HL-60 (cell line): Measurements from ENCODE around the gene CD160.
"Not testable (repeated sequence)": the region's sequence is repeated elsewhere in the genome, so short reads cannot be mapped to it uniquely, and the experiment has no call there.

Experiments used
- DNase-seq, 2 experiments: peaks; one replicate each; pipeline ENCODE4 v3.0.0-alpha.2; 2010 to 2020; ENCODE audit warnings: low read depth in 1 of 2, low spot score in 1 of 2
- H3K27ac ChIP-seq: fragments of 250-450 bp; sonication (Bioruptor Pico); replicated peaks from 2 replicates; pipeline ENCODE4 v1.5.1; 2020; ENCODE audit warnings: mild to moderate bottlenecking, moderate library complexity
- H3K27me3 ChIP-seq: fragments of 250-450 bp; sonication (Bioruptor Pico); 2 replicates; pipeline ENCODE4 v1.5.1; 2021; ENCODE audit warnings: mild to moderate bottlenecking, moderate library complexity; ENCODE audit not compliant: insufficient read depth, poor library complexity, severe bottlenecking
- H3K4me3 ChIP-seq: replicated peaks from 2 replicates; pipeline ENCODE4 v1.5.1; 2011; ENCODE audit warnings: mild to moderate bottlenecking, control low read depth, low read length; ENCODE audit not compliant: insufficient read depth
- GABPA ChIP-seq: IDR thresholded peaks from 2 replicates; pipeline ENCODE4 v1.6.1; 2012; ENCODE audit warnings: low read depth
- POLR2AphosphoS5 ChIP-seq: IDR thresholded peaks from 2 replicates; pipeline ENCODE4 v1.6.1; 2012; ENCODE audit warnings: low read depth
- SPI1 ChIP-seq: IDR thresholded peaks from 2 replicates; pipeline ENCODE4 v1.6.1; 2012; ENCODE audit warnings: low read depth, mild to moderate bottlenecking, borderline replicate concordance
- TF ChIP-seq, protein P1 (sequence below): IDR thresholded peaks from 2 replicates; pipeline ENCODE4 v1.6.1; 2012; ENCODE audit warnings: low read depth; ENCODE audit not compliant: insufficient replicate concordance
- TF ChIP-seq, protein P2 (sequence below): IDR thresholded peaks from one replicate; pipeline ENCODE4 v1.5.1; 2011; ENCODE audit warnings: low read length, control low read depth, inconsistent platforms; ENCODE audit not compliant: insufficient read depth

The CD160 gene

DNA sequence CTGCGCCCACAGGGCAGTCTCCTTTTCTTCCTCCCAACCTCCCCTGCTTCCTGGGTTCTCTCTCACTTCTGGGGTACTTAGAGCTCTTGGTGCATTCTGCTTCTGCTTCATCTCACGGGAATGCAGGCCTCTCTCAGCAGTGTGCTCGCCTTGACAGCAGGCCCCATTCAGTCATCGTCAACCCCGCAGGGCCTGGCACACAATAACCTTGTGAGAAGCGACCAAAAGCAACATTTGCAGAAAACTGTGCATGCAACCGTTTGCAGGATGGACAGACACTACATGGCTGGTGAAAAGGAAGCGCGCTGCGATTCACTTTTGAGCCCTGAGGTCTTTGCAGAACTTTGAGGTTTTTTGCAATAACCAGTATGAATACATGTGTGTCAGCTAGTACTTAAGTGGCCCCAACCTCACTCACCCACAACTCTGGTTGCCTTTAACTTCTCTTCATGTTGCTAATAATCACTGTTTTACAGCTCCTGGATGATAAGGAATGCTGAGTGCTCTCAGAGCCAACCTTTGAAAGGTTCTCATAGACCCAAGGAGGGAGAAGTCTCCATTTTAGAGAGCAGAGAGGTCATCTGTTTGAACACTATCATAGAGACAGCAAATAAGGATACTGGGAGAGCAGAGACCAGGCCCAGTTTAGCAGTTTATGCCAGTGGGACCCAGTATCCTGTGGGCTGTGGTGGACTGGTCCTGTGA lies 2.5 kb upstream of the CD160 start:
- Histone ChIP-seq H3K4me3 (no peak overlapping the region), H3K27ac (peak overlapping the region; percentile 13), H3K27me3 (no peaks in the 10 kb centered on the region)
- TF ChIP-seq, protein P1, sequence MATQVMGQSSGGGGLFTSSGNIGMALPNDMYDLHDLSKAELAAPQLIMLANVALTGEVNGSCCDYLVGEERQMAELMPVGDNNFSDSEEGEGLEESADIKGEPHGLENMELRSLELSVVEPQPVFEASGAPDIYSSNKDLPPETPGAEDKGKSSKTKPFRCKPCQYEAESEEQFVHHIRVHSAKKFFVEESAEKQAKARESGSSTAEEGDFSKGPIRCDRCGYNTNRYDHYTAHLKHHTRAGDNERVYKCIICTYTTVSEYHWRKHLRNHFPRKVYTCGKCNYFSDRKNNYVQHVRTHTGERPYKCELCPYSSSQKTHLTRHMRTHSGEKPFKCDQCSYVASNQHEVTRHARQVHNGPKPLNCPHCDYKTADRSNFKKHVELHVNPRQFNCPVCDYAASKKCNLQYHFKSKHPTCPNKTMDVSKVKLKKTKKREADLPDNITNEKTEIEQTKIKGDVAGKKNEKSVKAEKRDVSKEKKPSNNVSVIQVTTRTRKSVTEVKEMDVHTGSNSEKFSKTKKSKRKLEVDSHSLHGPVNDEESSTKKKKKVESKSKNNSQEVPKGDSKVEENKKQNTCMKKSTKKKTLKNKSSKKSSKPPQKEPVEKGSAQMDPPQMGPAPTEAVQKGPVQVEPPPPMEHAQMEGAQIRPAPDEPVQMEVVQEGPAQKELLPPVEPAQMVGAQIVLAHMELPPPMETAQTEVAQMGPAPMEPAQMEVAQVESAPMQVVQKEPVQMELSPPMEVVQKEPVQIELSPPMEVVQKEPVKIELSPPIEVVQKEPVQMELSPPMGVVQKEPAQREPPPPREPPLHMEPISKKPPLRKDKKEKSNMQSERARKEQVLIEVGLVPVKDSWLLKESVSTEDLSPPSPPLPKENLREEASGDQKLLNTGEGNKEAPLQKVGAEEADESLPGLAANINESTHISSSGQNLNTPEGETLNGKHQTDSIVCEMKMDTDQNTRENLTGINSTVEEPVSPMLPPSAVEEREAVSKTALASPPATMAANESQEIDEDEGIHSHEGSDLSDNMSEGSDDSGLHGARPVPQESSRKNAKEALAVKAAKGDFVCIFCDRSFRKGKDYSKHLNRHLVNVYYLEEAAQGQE, result no peak
- no peak for TF ChIP-seq SPI1
- no peak for TF ChIP-seq POLR2AphosphoS5
- TF ChIP-seq, protein P2, sequence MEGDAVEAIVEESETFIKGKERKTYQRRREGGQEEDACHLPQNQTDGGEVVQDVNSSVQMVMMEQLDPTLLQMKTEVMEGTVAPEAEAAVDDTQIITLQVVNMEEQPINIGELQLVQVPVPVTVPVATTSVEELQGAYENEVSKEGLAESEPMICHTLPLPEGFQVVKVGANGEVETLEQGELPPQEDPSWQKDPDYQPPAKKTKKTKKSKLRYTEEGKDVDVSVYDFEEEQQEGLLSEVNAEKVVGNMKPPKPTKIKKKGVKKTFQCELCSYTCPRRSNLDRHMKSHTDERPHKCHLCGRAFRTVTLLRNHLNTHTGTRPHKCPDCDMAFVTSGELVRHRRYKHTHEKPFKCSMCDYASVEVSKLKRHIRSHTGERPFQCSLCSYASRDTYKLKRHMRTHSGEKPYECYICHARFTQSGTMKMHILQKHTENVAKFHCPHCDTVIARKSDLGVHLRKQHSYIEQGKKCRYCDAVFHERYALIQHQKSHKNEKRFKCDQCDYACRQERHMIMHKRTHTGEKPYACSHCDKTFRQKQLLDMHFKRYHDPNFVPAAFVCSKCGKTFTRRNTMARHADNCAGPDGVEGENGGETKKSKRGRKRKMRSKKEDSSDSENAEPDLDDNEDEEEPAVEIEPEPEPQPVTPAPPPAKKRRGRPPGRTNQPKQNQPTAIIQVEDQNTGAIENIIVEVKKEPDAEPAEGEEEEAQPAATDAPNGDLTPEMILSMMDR, result no peak
- TF ChIP-seq GABPA, result no peak
- DNase-seq, result peak; percentile 5 to 64

DNA sequence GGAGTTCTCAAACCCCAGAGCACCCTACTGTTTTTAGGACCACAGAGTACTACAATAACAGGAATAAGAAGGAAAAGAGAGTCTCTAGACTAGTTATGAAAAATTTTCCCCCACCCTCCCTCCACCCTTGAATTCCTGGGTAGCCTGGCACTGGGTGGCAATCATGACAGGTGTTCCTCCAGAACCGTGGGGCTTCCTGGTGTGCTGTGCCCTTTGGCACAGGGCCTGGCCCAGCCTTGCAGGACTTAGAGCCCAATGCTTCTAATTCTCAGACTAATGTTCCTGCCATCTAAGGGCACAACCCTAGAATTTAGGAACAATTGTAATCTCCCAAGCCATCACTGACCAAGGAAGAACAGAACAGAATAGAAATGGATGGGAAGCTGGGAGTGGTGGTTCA lies 1.5 kb upstream of the CD160 start:
- no peak for TF ChIP-seq SPI1
- TF ChIP-seq, protein P1, result no peak
- no peak for TF ChIP-seq POLR2AphosphoS5
- TF ChIP-seq, protein P2, result no peak
- TF ChIP-seq GABPA, result no peak
- no peak for DNase-seq
- no peak overlapping the region for H3K27ac ChIP-seq
- no peaks in the 10 kb centered on the region for H3K27me3 ChIP-seq
- H3K4me3 ChIP-seq, result no peak overlapping the region

DNA sequence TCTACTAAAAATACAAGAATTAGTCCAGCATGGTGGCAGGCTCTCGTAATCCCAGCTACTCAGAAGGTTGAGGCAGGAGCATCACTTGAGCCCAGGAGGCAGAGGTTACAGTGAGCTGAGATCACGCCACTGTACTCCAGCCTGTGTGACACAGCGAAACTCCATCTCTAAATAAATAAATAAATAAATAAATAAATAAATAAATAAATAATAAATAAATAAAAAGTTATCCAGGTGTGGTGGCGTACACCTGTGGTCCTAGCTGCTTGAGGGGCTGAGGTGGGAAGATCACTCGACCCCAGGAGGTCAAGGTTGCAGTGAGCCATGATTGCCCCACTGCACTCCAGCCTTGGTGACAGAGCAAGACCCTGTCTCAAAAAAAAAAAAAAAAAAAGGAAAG lies 834 bp upstream of the CD160 start:
- not testable (repeated sequence) for DNase-seq, H3K27me3 ChIP-seq, H3K27ac ChIP-seq, H3K4me3 ChIP-seq

DNA sequence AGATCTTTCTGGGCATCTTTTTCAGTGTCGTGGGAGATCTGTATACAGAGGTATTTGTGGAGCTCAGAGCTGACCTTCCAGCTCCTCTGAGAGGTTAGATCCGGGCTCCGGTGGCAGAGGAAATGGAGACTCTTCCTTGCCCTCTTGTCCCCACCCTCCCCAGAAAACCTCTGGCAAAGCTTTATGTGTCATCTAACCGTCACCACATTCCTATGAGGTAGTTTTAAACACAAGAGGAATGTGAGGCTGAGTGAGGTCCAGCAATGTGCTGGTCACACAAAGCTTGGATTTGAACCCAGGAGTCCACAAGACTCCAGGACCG lies 1.2 kb downstream of the CD160 start:
- DNase-seq, result no peak
- Histone ChIP-seq H3K4me3 (no peak overlapping the region), H3K27me3 (no peaks in the 10 kb centered on the region), H3K27ac (no peak overlapping the region)
- TF ChIP-seq GABPA (no peak), POLR2AphosphoS5 (no peak), SPI1 (no peak)
- TF ChIP-seq, protein P2, result no peak
- TF ChIP-seq, protein P1, result no peak
